Glomerular visceral epithelial cell (primary cell): ENCODE data around the gene LRRC34.
A peak's percentile ranks its signal among the peaks of the same experiment; 100 is the strongest.

Experiments used
- DNase-seq: peaks from one replicate; pipeline ENCODE4 v3.0.0-alpha.2; 2016; ENCODE audit errors: extremely low spot score

Gene LRRC34

DNA sequence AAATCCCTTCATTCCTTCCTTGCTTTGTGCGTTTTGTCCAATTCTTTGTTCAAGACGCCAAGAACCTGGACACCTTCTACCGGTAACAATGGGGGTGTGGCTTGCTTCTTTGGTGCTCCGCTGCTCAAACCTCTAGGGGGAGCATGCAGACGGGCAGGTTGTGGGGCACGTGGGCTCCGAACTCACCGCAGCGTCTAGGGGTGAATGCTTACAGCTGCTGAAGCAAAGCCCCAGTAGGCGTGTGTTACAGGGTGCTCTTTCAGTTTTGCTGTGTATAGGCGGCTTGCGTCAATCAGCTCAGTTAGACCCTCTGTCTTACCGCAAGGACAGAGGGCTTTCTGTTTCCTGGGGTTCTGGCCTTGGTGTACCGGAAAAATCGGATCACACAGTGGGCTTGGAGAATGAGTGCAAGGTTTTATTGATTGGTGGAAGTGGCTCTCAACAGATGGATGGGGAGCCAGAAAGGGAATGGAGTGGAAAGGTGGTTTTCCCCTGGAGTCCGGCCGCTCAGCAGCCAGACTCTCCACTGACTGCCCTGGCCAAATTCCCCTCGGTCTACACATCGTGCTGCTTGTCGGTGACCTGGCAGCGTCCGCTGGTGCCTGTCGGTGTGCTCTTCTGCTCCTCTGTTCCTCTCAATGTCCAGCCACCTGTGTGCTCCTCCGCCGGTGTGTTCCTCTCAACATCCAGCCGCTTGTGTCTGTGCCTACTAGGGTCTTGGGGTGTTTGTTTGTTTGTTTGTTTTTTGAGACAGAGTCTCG, 1.2 kb upstream of the LRRC34 start:
- DNase-seq = no peak

DNA sequence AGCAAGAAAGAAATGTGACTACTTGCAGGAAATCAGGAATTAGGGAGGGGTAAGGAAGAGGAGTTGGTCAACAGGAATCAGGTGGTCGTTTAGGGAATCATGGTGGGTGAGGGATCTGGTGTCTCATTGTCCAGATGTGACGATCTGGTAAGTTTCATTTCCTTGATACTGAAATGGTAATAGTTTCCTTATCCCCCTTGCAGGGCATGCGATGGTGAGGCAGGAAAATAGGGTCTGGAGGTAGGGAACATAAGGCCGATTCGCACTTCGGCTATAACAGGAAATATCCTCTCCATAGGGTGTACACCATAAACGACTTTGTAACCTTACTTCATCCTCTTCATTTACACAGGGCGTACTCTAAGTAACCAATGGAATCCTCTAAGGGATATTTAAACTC, 574 bp upstream of the LRRC34 start:
- DNase-seq = no peak

DNA sequence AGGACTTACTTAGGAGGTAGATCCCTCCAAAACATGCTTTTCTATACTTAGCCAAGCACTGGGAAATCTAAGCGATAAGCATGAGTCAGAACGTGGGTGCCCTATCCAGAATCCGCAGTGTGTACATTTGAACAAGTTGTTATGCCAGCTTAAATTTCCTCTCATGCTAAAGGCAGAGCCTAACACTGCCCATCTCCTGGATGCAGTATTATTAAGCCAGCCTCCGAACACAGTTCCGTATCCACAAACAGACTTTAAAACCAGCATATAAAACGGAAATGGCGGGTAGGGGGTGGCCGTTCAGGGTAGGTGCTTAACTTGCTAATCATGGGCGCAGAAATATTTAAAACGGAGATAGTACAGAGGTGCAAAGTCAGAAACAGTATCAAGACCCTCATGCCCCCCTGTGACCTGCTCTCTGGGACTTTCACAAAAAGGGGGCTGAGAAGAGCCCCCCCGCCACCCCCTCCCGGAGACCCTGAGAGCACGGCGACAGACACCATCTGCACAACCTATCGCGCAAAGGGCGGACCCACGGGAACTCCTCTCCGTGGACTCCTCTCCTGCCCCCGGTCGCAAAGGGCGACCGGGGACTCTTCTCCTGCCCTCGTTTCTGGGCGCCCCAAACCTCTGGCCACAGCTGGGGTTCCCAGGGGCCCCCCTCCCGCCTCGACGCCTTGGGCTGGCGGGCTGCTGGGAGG, 923 bp downstream of the LRRC34 start:
- peak; percentile 8 for DNase-seq

DNA sequence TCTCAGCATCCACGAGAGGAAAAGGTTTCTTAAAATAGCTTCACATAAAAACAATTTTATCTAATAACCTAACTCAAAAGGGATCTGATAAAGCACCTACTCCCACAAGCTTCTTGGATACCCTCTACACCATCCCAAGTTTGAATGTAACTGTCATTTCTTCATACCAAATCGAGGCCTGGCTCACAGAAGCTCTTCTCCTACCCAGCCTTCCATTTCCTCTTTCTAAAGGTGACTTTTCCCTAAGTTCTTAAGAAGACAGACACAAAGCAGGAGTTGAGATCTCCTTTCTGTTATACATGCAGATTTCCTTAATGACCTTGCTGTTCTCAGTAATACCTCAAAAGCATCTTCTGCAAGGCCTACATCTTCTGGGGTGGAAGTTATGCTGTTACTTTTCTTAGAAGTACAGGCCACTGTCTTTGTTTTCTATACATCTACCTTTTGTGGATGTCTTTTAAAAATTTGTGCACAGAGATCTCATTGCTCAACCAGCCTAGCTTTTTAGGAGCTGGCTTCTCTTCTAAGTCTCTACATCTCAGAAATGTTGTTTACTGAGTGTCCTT, 3.4 kb downstream of the LRRC34 start:
- DNase-seq = no peak

DNA sequence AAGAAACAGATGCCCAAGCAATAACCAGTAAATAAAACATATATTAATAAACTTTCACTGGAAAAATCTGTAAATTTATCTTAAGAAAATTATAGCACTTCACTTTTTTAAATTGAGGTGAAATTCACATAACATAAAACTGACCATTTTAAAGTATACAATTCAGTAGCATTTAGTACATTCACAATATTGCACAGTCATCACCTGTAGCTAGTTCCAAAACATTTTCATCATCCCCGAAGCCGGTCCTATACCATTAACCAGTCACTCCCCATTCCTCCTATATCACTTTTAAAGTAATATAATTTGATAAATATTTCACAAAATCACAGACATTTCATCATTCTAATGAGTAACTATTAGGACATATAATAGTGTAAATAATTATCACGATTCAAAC, 8.0 kb downstream of the LRRC34 start:
- no peak for DNase-seq

DNA sequence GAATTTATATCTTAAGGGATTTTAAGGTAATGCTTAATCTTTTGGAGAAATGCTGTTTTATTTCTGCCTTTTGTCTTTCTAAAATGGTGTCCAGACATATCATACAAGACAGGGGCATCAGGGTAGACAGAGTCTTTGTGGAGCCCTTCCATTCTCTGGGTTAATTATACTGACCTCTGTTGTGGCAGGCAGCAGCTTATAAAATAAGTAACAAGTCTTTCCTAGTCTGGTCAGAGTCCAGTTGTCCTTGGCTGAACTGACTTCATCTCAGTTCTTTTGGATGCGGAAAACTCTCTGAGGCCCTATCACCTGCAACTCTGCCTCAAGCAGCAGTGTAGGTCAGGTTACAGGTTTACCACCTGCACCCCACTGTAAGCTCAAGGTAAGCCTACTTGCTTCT, 20.3 kb downstream of the LRRC34 start:
- DNase-seq = no peak

DNA sequence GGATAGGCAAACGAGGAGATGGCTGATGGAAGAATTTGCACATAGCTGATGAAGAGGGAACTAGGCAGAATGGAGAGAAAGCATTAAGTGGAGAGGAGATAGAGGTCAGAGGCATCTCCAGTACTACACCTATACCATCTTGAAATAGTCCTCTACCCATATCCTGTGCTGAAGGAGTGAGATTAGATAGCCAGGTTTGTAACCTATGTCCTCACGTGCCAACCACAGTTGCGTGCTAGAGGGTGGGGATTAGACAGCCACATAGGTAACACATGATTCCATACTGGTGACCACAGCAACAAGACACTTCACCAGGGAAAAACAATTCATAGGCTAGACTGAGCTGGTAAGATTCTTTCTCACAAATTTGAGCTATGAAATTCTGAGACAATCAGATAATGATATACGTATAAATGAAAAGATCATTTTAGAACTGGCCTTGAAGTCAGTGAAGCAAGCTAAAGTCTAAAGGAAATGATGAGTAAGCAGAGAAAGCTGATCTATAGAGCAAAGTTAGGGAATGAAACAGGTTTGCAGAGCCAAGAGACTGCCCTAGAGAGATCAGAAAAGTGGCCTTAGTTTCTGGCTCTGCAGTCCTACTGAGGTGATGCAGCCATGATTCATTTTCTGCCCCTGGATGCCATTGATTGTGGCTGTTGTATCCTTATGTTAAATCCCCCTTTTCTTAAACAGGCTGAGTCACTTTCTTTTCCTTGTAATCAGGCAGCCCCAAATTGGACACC, 21.8 kb downstream of the LRRC34 start:
- peak; percentile 11 for DNase-seq

DNA sequence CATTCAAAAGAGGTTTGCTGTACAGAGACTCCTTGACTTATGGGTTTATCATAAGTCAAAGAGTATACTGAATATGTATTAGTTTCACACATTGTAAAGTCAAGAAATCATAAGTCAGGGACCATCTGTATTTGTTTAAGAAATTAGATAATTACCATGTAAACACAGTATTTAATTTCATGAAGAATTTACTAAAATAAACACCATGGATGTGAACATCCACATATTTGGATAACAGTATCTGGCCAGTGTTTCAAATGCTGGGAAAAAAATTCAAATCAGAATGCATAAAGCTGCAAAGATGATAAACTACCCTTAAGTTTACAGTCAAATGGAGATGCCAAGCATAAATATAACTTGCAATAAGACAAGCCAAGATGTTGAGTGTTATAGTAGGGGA, 22.5 kb downstream of the LRRC34 start:
- DNase-seq = no peak

DNA sequence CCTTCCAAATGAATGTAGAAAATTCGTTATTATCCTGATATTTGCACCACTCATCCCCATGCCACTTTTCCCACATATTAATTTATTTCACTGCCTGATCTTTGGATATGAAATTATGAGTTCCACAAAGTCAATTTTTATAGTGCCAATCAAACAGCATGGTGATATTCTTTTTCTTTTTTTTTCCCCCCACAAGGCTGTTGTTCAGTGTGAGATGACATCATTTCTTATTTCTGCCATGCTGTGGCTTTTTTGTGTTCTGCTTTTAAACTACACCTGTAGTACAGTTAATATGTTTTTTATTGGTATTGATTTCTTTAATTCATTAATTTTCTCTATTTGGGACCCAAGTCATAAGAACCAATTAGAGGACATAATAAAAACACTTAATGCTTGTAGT, 24.9 kb downstream of the LRRC34 start:
- DNase-seq = no peak

DNA sequence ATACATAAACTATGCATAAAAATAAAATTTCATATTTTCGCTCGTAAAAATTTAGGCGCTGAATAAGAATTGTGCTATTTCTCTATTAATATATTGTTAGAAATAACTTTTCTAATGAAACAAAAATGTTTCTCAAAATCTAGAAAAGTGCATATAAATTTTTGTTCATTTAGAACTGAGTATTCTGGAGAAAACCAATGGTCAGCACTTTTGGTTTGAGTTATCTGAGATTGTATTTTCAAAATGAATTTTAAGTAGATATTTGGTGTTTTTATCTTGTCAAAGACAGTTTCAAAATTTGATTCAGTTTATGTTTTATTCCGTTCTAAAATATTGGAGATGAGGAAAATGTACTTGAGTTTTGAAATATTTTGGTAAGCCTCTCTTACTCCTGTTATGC, 25.6 kb downstream of the LRRC34 start:
- no peak for DNase-seq

DNA sequence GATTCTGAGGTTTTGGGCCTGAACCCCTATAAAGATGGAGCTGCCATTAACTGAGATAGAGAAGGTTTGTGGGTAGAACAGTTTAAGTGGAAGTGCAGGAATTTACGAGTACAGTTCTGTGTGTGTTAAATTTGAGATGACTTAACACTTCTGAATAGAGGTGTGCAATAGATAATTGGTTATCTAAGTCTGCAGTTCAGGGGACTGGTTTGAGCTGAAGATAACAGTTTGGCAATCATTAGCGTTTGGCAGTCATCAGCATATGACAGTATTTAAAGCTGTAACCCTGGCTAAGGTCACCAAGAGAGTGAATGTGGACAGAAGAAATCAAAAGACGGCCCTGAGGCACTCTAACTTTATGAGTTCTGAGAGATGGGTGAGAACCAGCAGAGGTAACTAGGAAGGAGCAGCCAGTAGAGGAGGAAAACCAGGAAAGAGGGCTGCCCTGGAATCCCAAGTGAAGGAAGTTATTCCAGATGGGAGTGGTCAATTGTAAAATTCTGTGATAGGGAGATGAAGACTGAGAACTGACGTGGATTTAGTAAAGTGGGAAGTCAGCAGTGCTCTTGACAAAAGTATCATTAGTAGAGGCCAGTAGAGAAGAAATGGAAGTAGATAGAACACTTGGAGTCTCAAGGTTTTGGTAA, 31.4 kb downstream of the LRRC34 start:
- DNase-seq = no peak

DNA sequence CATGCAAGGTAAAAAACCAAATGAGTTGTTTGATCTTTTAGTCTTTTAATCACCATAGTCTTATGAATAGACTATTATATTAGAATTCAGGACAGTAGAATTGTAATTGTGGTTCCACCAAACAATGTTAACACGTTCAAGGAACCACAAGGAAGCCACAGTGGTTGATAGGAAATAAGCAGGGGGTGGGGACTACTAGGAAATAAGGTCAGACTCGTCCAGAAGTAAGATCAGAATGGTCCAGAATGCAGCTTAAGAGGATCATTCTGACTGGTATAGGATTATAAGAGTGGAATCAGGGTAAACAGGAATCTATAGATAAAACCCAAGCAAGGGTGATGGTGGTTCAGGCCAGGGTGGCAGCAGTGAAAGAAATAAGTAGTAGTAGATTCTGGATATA, 32.0 kb downstream of the LRRC34 start:
- DNase-seq = no peak

DNA sequence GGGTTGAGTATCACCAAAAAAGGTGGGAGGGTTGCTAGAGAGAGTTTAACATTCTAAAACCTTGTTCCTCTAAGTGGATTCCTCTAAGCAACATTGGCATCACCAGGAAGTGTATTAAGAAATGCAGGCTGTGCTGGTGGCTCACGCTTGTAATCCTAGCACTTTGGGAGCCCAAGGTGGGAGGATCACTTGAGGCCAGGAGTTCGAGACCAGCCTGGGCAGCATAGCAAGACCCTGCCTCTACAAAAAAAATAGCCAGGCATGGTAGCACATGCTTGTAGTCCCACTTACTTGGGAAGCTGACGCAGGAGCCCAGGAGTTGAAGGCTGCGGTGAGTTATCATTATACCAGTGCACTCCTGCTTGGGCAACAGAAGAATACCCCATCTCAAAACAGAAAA, 34.9 kb downstream of the LRRC34 start:
- no peak for DNase-seq

DNA sequence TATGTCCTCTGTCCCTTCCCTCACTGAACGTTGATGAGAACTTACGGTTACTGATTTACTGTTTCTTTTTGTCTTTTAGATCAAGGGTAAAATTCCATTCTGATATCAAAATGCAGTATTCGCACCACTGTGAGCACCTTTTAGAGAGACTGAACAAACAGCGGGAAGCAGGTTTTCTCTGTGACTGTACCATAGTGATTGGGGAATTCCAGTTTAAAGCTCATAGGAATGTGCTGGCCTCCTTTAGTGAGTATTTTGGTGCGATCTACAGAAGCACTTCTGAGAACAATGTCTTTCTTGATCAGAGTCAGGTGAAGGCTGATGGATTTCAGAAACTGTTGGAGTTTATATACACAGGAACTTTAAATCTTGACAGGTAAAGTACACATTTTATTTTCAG, 38.5 kb downstream of the LRRC34 start:
- DNase-seq = no peak

DNA sequence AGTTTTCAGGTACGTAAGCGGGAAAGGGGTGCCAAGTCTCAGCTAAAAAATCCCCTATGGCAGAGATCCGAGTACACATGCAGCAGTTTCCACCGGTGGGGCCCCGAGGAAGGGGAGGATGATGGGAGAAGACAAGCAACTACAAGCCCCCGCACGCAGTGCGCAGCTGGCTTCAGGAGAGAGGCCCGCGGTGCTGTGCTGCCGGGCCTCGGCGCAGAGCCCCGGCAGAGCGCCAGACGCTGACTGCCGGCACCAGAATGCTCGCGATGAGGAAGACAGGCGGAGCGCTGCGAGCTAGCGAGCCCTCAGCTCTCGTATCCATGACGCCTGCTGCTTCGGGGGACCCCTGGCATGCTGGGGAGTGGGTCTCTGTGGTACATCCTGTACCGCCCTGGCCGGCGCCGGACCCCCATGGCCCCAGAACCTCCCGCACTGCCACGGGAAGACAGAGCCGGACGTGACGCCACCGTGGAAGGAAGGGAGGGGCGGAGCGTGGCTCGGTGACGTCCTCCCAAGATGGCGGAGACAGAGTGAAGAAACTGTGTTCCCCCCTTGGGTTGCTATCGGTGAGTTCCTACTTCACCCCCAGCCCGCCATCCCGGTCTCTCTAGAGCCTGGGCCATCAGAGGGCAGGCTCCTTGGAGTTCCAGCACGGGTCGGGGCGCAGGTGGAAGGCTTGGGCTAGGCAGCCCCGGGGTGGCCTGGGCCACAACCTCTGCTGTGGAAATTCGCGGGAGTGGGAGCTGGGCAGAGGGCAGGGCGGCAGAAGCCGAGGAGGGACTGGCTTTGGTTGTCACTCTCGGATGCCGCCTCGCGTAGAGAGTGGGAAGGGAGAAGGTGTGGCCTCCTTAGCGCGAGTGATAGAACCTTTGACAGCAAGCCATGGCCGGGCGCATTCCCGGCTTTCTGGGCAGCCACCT, 39.5 kb downstream of the LRRC34 start, which contains the start of gene MYNN:
TSS of gene MYNN (plus strand) at position 500 of the 920 bp plus-strand sequence. CDS start 900 bp downstream, outside the sequence.
- peak; percentile 86 for DNase-seq

DNA sequence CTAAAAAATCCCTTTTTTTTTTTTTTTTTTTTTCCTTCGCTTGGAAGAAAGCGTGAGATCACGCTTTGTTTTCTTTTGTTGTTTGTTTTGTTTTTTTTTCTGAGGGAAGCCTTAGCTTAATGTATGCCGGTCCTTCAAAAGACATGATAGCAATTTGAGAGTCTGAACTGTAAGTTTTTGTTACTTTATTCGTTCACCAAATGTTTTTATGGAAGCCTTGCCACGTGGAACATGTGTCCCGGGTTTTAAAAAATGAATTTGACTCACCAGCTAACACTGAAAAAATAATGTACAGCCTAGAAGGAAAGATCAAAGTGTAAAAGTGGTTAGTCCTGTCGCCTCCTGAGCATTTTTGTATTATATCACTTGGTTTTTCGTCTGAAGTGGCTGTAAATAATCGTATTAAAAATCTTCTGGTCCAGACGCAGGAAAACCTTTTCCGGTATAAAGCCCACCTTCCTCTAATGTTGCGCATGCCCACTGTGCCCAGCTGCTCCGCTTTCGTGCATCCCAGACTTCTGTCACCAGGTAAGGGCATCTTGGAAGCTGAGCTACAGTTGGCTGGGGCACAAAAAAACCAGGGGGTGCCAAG, 40.3 kb downstream of the LRRC34 start:
- peak; percentile 81 for DNase-seq

DNA sequence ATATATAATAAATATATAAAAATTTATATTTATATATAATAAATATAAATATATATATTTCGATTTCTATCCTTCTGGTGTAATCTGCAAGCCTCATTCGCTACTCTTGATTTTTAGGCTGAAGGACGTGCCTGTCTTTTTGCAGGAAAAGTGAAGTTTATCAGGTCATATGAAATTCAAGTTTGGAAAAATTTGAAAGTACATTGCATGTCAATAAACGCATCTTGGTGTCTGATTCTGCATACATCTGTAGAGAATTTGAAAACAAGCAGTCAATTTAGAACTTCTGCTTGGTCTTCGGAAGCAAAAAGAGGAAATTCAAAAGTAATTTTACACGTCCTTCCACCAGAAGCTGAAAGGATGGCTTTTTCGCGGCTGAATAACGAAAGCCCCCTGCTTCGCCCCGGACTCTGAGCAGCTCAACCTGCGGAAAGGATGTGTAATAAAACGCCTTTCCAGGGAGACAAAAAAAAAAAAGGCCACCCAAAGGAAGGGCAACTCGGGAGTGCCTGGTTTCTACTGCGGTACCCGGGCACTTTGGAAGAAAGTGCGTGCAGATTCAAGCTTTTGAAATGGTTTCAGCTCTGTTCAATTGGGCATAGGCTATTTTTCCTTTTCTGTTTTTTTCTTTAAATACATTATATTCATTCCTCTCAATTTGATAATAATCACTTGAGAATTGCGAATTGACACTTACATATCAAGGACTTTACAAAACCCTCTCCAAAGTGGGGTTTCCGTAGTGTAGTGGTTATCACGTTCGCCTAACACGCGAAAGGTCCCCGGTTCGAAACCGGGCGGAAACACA, 41.0 kb downstream of the LRRC34 start:
- peak; percentile 84 for DNase-seq

DNA sequence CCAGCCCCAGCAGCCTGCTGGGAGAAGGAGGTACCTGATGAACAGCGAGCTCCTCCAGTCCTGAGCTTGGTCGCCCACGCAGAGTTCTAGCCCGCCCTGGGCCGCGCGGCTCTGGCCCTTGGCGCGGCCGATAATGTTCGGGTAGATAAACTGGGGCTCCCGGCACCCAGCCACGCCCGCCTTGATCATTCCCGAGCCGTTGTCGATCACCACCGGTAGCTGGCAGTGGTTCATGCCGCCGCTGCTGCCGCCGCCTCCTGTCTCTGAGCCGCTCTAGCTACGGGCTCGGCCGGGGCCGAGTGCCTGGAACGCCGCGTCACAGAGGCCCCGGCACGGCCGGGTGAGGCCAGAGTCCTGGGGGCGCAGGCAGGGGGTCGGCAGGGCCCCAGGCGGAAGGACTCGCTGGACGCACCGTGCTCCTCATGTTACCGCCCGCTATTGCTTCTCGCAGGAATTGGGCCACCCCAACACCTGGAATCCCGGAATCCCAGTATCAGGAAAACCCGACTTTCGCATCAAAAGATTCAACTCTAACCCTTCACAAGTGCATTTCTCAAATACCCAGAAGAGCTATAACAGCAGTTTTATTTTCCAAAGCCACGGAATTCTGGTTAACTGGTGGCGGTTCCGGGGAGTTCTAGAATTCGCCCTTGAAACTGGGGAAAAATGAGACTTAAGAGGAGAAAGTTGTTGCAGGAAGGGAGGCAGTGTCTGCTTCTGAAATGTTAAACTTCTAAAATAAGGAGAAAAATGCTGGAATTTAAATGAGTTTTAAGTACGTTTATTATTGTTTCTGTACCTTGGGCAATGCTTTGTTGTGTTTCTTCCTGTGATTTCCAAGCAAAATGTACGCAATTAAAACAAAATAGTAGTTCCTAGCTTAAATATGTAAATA, 43.2 kb downstream of the LRRC34 start, which contains the start of gene ACTRT3:
TSS of gene ACTRT3 (minus strand) at position 275 of the 895 bp plus-strand sequence. CDS start at position 234, 41 bp downstream.
- DNase-seq = peak; percentile 57
